Measurements from ENCODE around the gene POTEC.
"Not testable (repeated sequence)": the region's sequence is repeated elsewhere in the genome, so short reads cannot be mapped to it uniquely, and the experiment has no call there.

The POTEC gene

GRCh38 chr18:14543446-14543964 is at the start of gene POTEC:
TSS of gene POTEC (minus strand) at chr18:14543600. CDS start at chr18:14543146, 454 bp downstream.
- H2AFZ ChIP-seq; H3K9me3 ChIP-seq (ENCODE audit: control insufficient read depth, low read length); H3K36me3 ChIP-seq (ENCODE audit: control insufficient read depth, insufficient read depth, low read length); H3K4me2 ChIP-seq (ENCODE audit: low read length); H3K9ac ChIP-seq; H3K27me3 ChIP-seq (ENCODE audit: control insufficient read depth, insufficient read depth, low read length); H3K79me2 ChIP-seq; H3K4me3 ChIP-seq (ENCODE audit: low read depth, low read length); H3K27ac ChIP-seq; H3K4me1 ChIP-seq: not testable (repeated sequence)

GRCh38 chr18:14577971-14578370 is 34.6 kb upstream of the POTEC start:
- Histone ChIP-seq H3K4me2 (ENCODE audit: low read length) (no peak overlapping the region), H3K27ac (no peak overlapping the region), H3K4me1 (no peaks in the 10 kb centered on the region), H2AFZ (no peak overlapping the region), H3K79me2 (no peaks in the 10 kb centered on the region), H3K4me3 (ENCODE audit: low read depth, low read length) (no peak overlapping the region), H3K9me3 (ENCODE audit: control insufficient read depth, low read length) (no peaks in the 10 kb centered on the region), H3K36me3 (ENCODE audit: control insufficient read depth, insufficient read depth, low read length) (no peaks in the 10 kb centered on the region), H3K27me3 (ENCODE audit: control insufficient read depth, insufficient read depth, low read length) (no peaks in the 10 kb centered on the region), H3K9ac (no peak overlapping the region)
- TF ChIP-seq CTCF (IDR thresholded peaks at IDR 0.05), result no peak

GRCh38 chr18:14559502-14559901 is 16.1 kb upstream of the POTEC start:
- H3K9me3 ChIP-seq (ENCODE audit: control insufficient read depth, low read length); H3K27ac ChIP-seq; H3K36me3 ChIP-seq (ENCODE audit: control insufficient read depth, insufficient read depth, low read length); H3K4me2 ChIP-seq (ENCODE audit: low read length); H3K4me3 ChIP-seq (ENCODE audit: low read depth, low read length); H3K9ac ChIP-seq; H3K4me1 ChIP-seq; H3K79me2 ChIP-seq; H2AFZ ChIP-seq; H3K27me3 ChIP-seq (ENCODE audit: control insufficient read depth, insufficient read depth, low read length): not testable (repeated sequence)

- not testable (repeated sequence) for H3K9me3 ChIP-seq (ENCODE audit: control insufficient read depth, low read length); H3K9ac ChIP-seq; H3K4me2 ChIP-seq (ENCODE audit: low read length); H3K4me1 ChIP-seq; H3K4me3 ChIP-seq (ENCODE audit: low read depth, low read length); H3K36me3 ChIP-seq (ENCODE audit: control insufficient read depth, insufficient read depth, low read length); H2AFZ ChIP-seq; H3K27me3 ChIP-seq (ENCODE audit: control insufficient read depth, insufficient read depth, low read length); H3K79me2 ChIP-seq; H3K27ac ChIP-seq
These were observed 11.7 kb downstream of the POTEC start for GRCh38 chr18:14531659-14532058.

- H3K9ac ChIP-seq; H3K27ac ChIP-seq; H3K79me2 ChIP-seq; H3K27me3 ChIP-seq (ENCODE audit: control insufficient read depth, insufficient read depth, low read length); H3K9me3 ChIP-seq (ENCODE audit: control insufficient read depth, low read length); H3K4me3 ChIP-seq (ENCODE audit: low read depth, low read length); H3K36me3 ChIP-seq (ENCODE audit: control insufficient read depth, insufficient read depth, low read length); H3K4me2 ChIP-seq (ENCODE audit: low read length); H3K4me1 ChIP-seq; H2AFZ ChIP-seq: not testable (repeated sequence)
These were observed 32.7 kb downstream of the POTEC start for GRCh38 chr18:14510707-14511106.

GRCh38 chr18:14503691-14504090 is 39.7 kb downstream of the POTEC start:
- not testable (repeated sequence) for H2AFZ ChIP-seq; H3K4me3 ChIP-seq (ENCODE audit: low read depth, low read length); H3K27ac ChIP-seq; H3K27me3 ChIP-seq (ENCODE audit: control insufficient read depth, insufficient read depth, low read length); H3K36me3 ChIP-seq (ENCODE audit: control insufficient read depth, insufficient read depth, low read length); H3K9ac ChIP-seq; H3K9me3 ChIP-seq (ENCODE audit: control insufficient read depth, low read length); H3K79me2 ChIP-seq; H3K4me1 ChIP-seq; H3K4me2 ChIP-seq (ENCODE audit: low read length)

- H3K4me1 ChIP-seq; H3K79me2 ChIP-seq; H3K4me2 ChIP-seq (ENCODE audit: low read length); H3K9me3 ChIP-seq (ENCODE audit: control insufficient read depth, low read length); H3K4me3 ChIP-seq (ENCODE audit: low read depth, low read length); H3K27me3 ChIP-seq (ENCODE audit: control insufficient read depth, insufficient read depth, low read length); H3K27ac ChIP-seq; H3K9ac ChIP-seq; H2AFZ ChIP-seq; H3K36me3 ChIP-seq (ENCODE audit: control insufficient read depth, insufficient read depth, low read length): not testable (repeated sequence)
These were observed 41.5 kb downstream of the POTEC start for GRCh38 chr18:14501894-14502293.

- H3K4me2 ChIP-seq (ENCODE audit: low read length); H3K79me2 ChIP-seq; H3K9me3 ChIP-seq (ENCODE audit: control insufficient read depth, low read length); H3K27me3 ChIP-seq (ENCODE audit: control insufficient read depth, insufficient read depth, low read length); H3K4me3 ChIP-seq (ENCODE audit: low read depth, low read length); H3K27ac ChIP-seq; H2AFZ ChIP-seq; H3K36me3 ChIP-seq (ENCODE audit: control insufficient read depth, insufficient read depth, low read length); H3K9ac ChIP-seq; H3K4me1 ChIP-seq: not testable (repeated sequence)
These were observed 54.0 kb downstream of the POTEC start for GRCh38 chr18:14489256-14490014.

- not testable (repeated sequence) for H3K9me3 ChIP-seq (ENCODE audit: control insufficient read depth, low read length); H3K36me3 ChIP-seq (ENCODE audit: control insufficient read depth, insufficient read depth, low read length); H3K9ac ChIP-seq; H3K4me2 ChIP-seq (ENCODE audit: low read length); H3K79me2 ChIP-seq; H3K4me1 ChIP-seq; H3K27ac ChIP-seq; H3K4me3 ChIP-seq (ENCODE audit: low read depth, low read length); H2AFZ ChIP-seq; H3K27me3 ChIP-seq (ENCODE audit: control insufficient read depth, insufficient read depth, low read length)
These were observed 54.6 kb downstream of the POTEC start for GRCh38 chr18:14488789-14489188.

- H3K9ac ChIP-seq; H3K4me2 ChIP-seq (ENCODE audit: low read length); H3K9me3 ChIP-seq (ENCODE audit: control insufficient read depth, low read length); H3K27me3 ChIP-seq (ENCODE audit: control insufficient read depth, insufficient read depth, low read length); H3K27ac ChIP-seq; H3K4me1 ChIP-seq; H2AFZ ChIP-seq; H3K4me3 ChIP-seq (ENCODE audit: low read depth, low read length); H3K36me3 ChIP-seq (ENCODE audit: control insufficient read depth, insufficient read depth, low read length); H3K79me2 ChIP-seq: not testable (repeated sequence)
These were observed 56.3 kb downstream of the POTEC start for GRCh38 chr18:14486926-14487580.
